ENCODE measurements around the gene C9orf153.
A peak's percentile ranks its signal among the peaks of the same experiment; 100 is the strongest.

Gene C9orf153

GRCh38 chr9:86263876-86264275 is 4.4 kb upstream of the C9orf153 start:
- no peak for DNase-seq (ENCODE audit: low read depth in 3 of 3)

- no peak for DNase-seq (ENCODE audit: low read depth in 3 of 3)
These were observed 3.0 kb upstream of the C9orf153 start for GRCh38 chr9:86262492-86262891.

GRCh38 chr9:86257391-86257790 is 2.1 kb downstream of the C9orf153 start:
- DNase-seq (ENCODE audit: low read depth in 3 of 3), result no peak

GRCh38 chr9:86256653-86257052 is 2.8 kb downstream of the C9orf153 start:
- no peak for DNase-seq (ENCODE audit: low read depth in 3 of 3)

GRCh38 chr9:86253577-86253976 is 5.9 kb downstream of the C9orf153 start:
- DNase-seq (ENCODE audit: low read depth in 3 of 3), result no peak

GRCh38 chr9:86252870-86253269 is 6.6 kb downstream of the C9orf153 start:
- no peak for DNase-seq (ENCODE audit: low read depth in 3 of 3)

- no peak for DNase-seq (ENCODE audit: low read depth in 3 of 3)
These were observed 9.3 kb downstream of the C9orf153 start for GRCh38 chr9:86250123-86250522.

GRCh38 chr9:86248746-86249145 is 10.7 kb downstream of the C9orf153 start:
- DNase-seq (ENCODE audit: low read depth in 3 of 3), result no peak

- DNase-seq (ENCODE audit: low read depth in 3 of 3), result no peak
These were observed 12.7 kb downstream of the C9orf153 start for GRCh38 chr9:86246752-86247161.

- DNase-seq (ENCODE audit: low read depth in 3 of 3), result no peak
These were observed 17.4 kb downstream of the C9orf153 start for GRCh38 chr9:86242071-86242470.

- no peak for DNase-seq (ENCODE audit: low read depth in 3 of 3)
These were observed 18.2 kb downstream of the C9orf153 start for GRCh38 chr9:86241216-86241615.

GRCh38 chr9:86238861-86239770 is 20.3 kb downstream of the C9orf153 start:
- no peak for DNase-seq (ENCODE audit: low read depth in 3 of 3)

- no peak for DNase-seq (ENCODE audit: low read depth in 3 of 3)
These were observed 28.6 kb downstream of the C9orf153 start for GRCh38 chr9:86230858-86231257.

GRCh38 chr9:86222667-86223066 is 36.8 kb downstream of the C9orf153 start:
- DNase-seq (ENCODE audit: low read depth in 3 of 3), result no peak

- DNase-seq (ENCODE audit: low read depth in 3 of 3), result no peak
These were observed 39.9 kb downstream of the C9orf153 start for GRCh38 chr9:86219606-86220005.

- DNase-seq (ENCODE audit: low read depth in 3 of 3), result no peak
These were observed 42.2 kb downstream of the C9orf153 start for GRCh38 chr9:86217076-86217755.

- no peak for DNase-seq (ENCODE audit: low read depth in 3 of 3)
These were observed 52.3 kb downstream of the C9orf153 start for GRCh38 chr9:86207193-86207592.

- DNase-seq (ENCODE audit: low read depth in 3 of 3), result peak in 2 of 3 donors; percentile 2 to 3
These were observed 57.0 kb downstream of the C9orf153 start for GRCh38 chr9:86202338-86202882.

GRCh38 chr9:86201474-86202337 is 57.8 kb downstream of the C9orf153 start:
- no peak for DNase-seq (ENCODE audit: low read depth in 3 of 3)

- DNase-seq (ENCODE audit: low read depth in 3 of 3), result no peak
These were observed 58.8 kb downstream of the C9orf153 start for GRCh38 chr9:86200599-86201162.

GRCh38 chr9:86193088-86193487 is 66.4 kb downstream of the C9orf153 start:
- DNase-seq (ENCODE audit: low read depth in 3 of 3), result no peak
